ENCODE data around the gene CDH4. TPM values are rescaled to one million over a fixed set of nuclear protein-coding genes. Genes with fewer than 3 reads are reported as not detected.

Gene CDH4
- total RNA-seq, 4 donors from 2014 or later, result 0.13 to 0.38 (median 0.21) TPM; not detected in 1

- H3K4me1 ChIP-seq, result no peaks in the 10 kb centered on the region
- H3K27me3 ChIP-seq, result peaks cover 0 to 29% (median 0%) of the 10 kb centered on the region in 4 donors
- H3K9me3 ChIP-seq, result no peaks in the 10 kb centered on the region
- WGBS, 2 donors, result 62 to 65% methylated on average over 21 to 22 of the region's 23 CpGs
- no peak overlapping the region for H3K27ac ChIP-seq
- TF ChIP-seq CTCF (IDR thresholded peaks at IDR 0.05) (no peak), POLR2A (IDR thresholded peaks at IDR 0.05) (no peak)
- intact Hi-C loops (cut with DNase I), result no loop called here
- no peak overlapping the region for H3K4me3 ChIP-seq
- no peak for DNase-seq
- H3K36me3 ChIP-seq, result no peaks in the 10 kb centered on the region
Measured at GRCh38 chr20:61640131-61640870, 388.2 kb downstream of the CDH4 start.

- Histone ChIP-seq H3K9me3 (no peaks in the 10 kb centered on the region), H3K27ac (no peak overlapping the region), H3K4me3 (no peak overlapping the region), H3K27me3 (peaks cover 0 to 28% (median 0%) of the 10 kb centered on the region in 4 donors), H3K36me3 (no peaks in the 10 kb centered on the region), H3K4me1 (no peaks in the 10 kb centered on the region)
- TF ChIP-seq CTCF (IDR thresholded peaks at IDR 0.05) (no peak), POLR2A (IDR thresholded peaks at IDR 0.05) (no peak)
- intact Hi-C loops (cut with DNase I), result no loop called here
- no peak for DNase-seq
- whole genome bisulfite sequencing, 2 donors, result 69 to 80% methylated on average over 6 to 8 of the region's 11 CpGs
Measured at GRCh38 chr20:61640871-61641245, 388.8 kb downstream of the CDH4 start.

- no peak for DNase-seq
- 62 to 68% methylated on average over 10 to 12 of the region's 12 CpGs for WGBS, 2 donors
- H3K4me3 ChIP-seq, result no peak overlapping the region
- TF ChIP-seq POLR2A (IDR thresholded peaks at IDR 0.05) (no peak), CTCF (IDR thresholded peaks at IDR 0.05) (peak in 1 of 6 experiments; percentile 9)
- no peak overlapping the region for H3K27ac ChIP-seq
- H3K36me3 ChIP-seq, result no peaks in the 10 kb centered on the region
- H3K27me3 ChIP-seq, result peaks cover 0 to 23% (median 0%) of the 10 kb centered on the region in 4 donors
- intact Hi-C loops (cut with DNase I), result no loop called here
- H3K4me1 ChIP-seq, result no peaks in the 10 kb centered on the region
- no peaks in the 10 kb centered on the region for H3K9me3 ChIP-seq
Measured at GRCh38 chr20:61643656-61644377, 391.8 kb downstream of the CDH4 start.

- Histone ChIP-seq H3K9me3 (no peaks in the 10 kb centered on the region), H3K27ac (no peak overlapping the region), H3K36me3 (no peaks in the 10 kb centered on the region), H3K4me1 (no peaks in the 10 kb centered on the region), H3K4me3 (no peak overlapping the region), H3K27me3 (peaks cover 0 to 16% (median 0%) of the 10 kb centered on the region in 4 donors)
- 86 to 92% methylated on average over 6 to 13 of the region's 25 CpGs for WGBS, 2 donors
- TF ChIP-seq POLR2A (IDR thresholded peaks at IDR 0.05) (no peak), CTCF (IDR thresholded peaks at IDR 0.05) (no peak)
- no peak for DNase-seq
- intact Hi-C loops (cut with DNase I), result no loop called here
Measured at GRCh38 chr20:61644378-61645076, 392.5 kb downstream of the CDH4 start.

- Histone ChIP-seq H3K4me3 (no peak overlapping the region), H3K9me3 (no peaks in the 10 kb centered on the region), H3K27me3 (peaks cover 0 to 14% (median 0%) of the 10 kb centered on the region in 4 donors), H3K4me1 (no peaks in the 10 kb centered on the region), H3K27ac (no peak overlapping the region), H3K36me3 (no peaks in the 10 kb centered on the region)
- no peak for DNase-seq
- WGBS, 2 donors, result 67% methylated on average over 1 of the region's 1 CpG; no CpG with 5 or more reads in 1 of the 2 donors
- intact Hi-C loops (cut with DNase I), result no loop called here
- no peak for TF ChIP-seq CTCF (IDR thresholded peaks at IDR 0.05)
- no peak for TF ChIP-seq POLR2A (IDR thresholded peaks at IDR 0.05)
Measured at GRCh38 chr20:61645732-61646131, 393.7 kb downstream of the CDH4 start.
